Smooth muscle cell (in vitro differentiated cells): ENCODE measurements around the gene CAPZB. TPM values are rescaled to one million over a fixed set of nuclear protein-coding genes. Genes with fewer than 3 reads are reported as not detected.

Source experiments
- DNase-seq: peaks from one replicate; lab custom pipeline; 2025; ENCODE audit not compliant: unreplicated experiment; lab: John Stamatoyannopoulos, UW
- H2AFZ ChIP-seq: fragments of 200-600 bp; sonication (generic); 2 replicates; pipeline ENCODE4 v1.6.0; 2016; ENCODE audit warnings: antibody characterized with exemption, low read depth, mild to moderate bottlenecking
- H3F3A ChIP-seq: fragments of 200-600 bp; sonication (generic); 2 replicates; pipeline ENCODE4 v1.6.0; 2017; ENCODE audit warnings: antibody characterized with exemption, low read depth
- H3K27ac ChIP-seq: fragments of 200-600 bp; sonication (generic); 2 replicates; pipeline ENCODE4 v1.5.1; 2016; ENCODE audit warnings: low read depth, mild to moderate bottlenecking
- H3K27me3 ChIP-seq: fragments of 200-600 bp; sonication (generic); 2 replicates; pipeline ENCODE4 v1.6.1; 2016; ENCODE audit warnings: low read depth, mild to moderate bottlenecking
- H3K36me3 ChIP-seq: fragments of 200-600 bp; sonication (generic); 2 replicates; pipeline ENCODE4 v1.5.1; 2016; ENCODE audit warnings: low read depth
- H3K4me1 ChIP-seq: fragments of 200-600 bp; sonication (generic); 2 replicates; pipeline ENCODE4 v1.5.1; 2016; ENCODE audit warnings: low read depth
- H3K4me2 ChIP-seq: fragments of 200-600 bp; sonication (generic); 2 replicates; pipeline ENCODE4 v1.6.0; 2016; ENCODE audit warnings: mild to moderate bottlenecking
- H3K4me3 ChIP-seq: fragments of 200-600 bp; sonication (generic); 2 replicates; pipeline ENCODE4 v1.5.1; 2016; ENCODE audit warnings: mild to moderate bottlenecking
- H3K79me2 ChIP-seq: fragments of 200-600 bp; sonication (generic); 2 replicates; pipeline ENCODE4 v1.6.0; 2016; ENCODE audit warnings: low read depth, mild to moderate bottlenecking
- H3K9ac ChIP-seq: fragments of 200-600 bp; sonication (generic); 2 replicates; pipeline ENCODE4 v1.6.0; 2016; ENCODE audit warnings: low read depth
- H3K9me3 ChIP-seq: fragments of 200-600 bp; sonication (generic); replicated peaks from 2 replicates; pipeline ENCODE4 v1.5.1; 2016; ENCODE audit warnings: low read depth
- H4K20me1 ChIP-seq: fragments of 200-600 bp; sonication (generic); 2 replicates; pipeline ENCODE4 v1.6.0; 2016; ENCODE audit warnings: low read depth
- WGBS: methylation state at CpG from one replicate; pipeline ENCODE4 v1.1.7; 2016; ENCODE audit warnings: low lambda C conversion rate; 5-methylcytosine and 5-hydroxymethylcytosine counted together
- polyA plus RNA-seq: library from polyadenylated mRNA; unstranded; fragments of >200 nt; fragmentation: Nextera tagmentation; extraction: Ambion mirVana; gene quantifications from 2 replicates; pipeline ENCODE4 v1.2.1, GENCODE V29; 2016
- total RNA-seq: library from RNA; depleted of rRNA; stranded (reverse); fragments of >200 nt; gene quantifications from 2 replicates; pipeline ENCODE4 v1.2.3, GENCODE V29; 2014
- TF ChIP-seq, protein P1 (sequence below): fragments of 200-600 bp; sonication (generic); IDR thresholded peaks from 2 replicates; pipeline ENCODE4 v1.5.1; 2017; ENCODE audit warnings: borderline replicate concordance, mild to moderate bottlenecking, antibody characterized with exemption; ENCODE audit not compliant: insufficient read depth, poor library complexity, severe bottlenecking

Gene CAPZB
- total and polyA plus RNA-seq, 2 experiments from 2014 or later, result 205 to 405 TPM

DNA sequence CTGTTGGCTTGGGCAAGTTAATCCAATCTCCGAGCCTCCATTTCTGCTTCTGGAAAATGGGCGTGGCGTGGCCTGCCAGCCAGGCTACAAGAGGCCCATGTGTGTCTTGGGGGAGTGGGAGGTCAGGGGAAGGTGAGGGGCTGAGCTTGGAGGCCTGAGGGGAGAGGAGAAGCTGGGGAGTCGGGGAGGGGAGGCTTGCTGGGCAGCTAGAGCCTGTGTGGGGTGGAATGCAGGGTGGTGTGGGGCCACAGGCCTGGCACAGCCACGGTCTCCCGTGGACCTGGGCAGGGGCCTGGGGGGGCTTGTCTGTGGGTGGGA, 158.6 kb downstream of the CAPZB start:
- H3K79me2 ChIP-seq, result no peaks in the 10 kb centered on the region
- H3K4me1 ChIP-seq, result no peaks in the 10 kb centered on the region
- no peaks in the 10 kb centered on the region for H3K36me3 ChIP-seq
- no peak overlapping the region for H3K4me3 ChIP-seq
- H2AFZ ChIP-seq, result no peak overlapping the region
- TF ChIP-seq, protein P1, sequence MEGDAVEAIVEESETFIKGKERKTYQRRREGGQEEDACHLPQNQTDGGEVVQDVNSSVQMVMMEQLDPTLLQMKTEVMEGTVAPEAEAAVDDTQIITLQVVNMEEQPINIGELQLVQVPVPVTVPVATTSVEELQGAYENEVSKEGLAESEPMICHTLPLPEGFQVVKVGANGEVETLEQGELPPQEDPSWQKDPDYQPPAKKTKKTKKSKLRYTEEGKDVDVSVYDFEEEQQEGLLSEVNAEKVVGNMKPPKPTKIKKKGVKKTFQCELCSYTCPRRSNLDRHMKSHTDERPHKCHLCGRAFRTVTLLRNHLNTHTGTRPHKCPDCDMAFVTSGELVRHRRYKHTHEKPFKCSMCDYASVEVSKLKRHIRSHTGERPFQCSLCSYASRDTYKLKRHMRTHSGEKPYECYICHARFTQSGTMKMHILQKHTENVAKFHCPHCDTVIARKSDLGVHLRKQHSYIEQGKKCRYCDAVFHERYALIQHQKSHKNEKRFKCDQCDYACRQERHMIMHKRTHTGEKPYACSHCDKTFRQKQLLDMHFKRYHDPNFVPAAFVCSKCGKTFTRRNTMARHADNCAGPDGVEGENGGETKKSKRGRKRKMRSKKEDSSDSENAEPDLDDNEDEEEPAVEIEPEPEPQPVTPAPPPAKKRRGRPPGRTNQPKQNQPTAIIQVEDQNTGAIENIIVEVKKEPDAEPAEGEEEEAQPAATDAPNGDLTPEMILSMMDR, result peak; percentile 3
- no peaks in the 10 kb centered on the region for H3K27me3 ChIP-seq
- no peaks in the 10 kb centered on the region for H4K20me1 ChIP-seq
- 99% methylated on average over 6 of the region's 6 CpGs for WGBS
- no peaks in the 10 kb centered on the region for H3F3A ChIP-seq
- H3K9ac ChIP-seq, result no peak overlapping the region
- no peaks in the 10 kb centered on the region for H3K9me3 ChIP-seq
- no peak for DNase-seq
- H3K27ac ChIP-seq, result no peak overlapping the region
- no peak overlapping the region for H3K4me2 ChIP-seq

DNA sequence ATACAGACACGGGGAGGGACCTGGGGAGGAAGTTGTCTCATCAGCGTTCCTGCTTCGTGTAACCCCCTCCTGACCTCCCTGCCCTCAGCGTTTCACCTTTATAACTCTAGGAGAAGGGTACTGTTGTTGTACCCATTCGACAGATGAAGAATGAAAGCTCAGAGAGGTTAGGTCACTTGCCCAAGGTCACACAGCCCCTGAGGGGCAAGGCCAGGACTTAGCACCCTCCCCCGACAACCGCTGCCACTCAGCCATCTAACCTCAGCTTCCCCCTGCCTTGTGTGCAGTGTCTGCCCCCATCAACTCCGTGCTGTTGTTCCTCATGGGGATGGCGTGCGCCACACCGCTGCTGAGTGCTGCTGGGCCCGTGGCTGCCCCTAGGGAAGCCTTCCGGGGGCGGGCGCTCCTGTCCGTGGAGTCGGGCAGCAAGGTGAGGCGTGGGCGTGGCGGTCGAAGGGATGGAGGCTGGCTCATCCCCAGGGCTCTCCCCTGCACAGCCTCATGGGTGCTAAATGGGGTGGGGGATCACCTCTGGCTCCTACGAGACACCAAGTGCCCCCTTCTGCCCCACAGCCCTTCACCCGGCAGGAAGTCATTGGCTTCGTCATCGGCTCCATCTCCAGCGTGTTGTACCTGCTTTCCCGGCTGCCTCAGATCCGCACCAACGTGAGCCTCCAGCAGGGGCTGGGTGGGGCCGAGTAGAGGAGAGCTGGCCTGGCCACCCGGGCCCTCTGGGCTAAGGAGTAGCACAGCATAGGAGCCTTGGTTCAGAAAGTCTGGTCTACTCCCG, 159.2 kb downstream of the CAPZB start:
- no peak overlapping the region for H3K9ac ChIP-seq
- H3K4me3 ChIP-seq, result no peak overlapping the region
- H4K20me1 ChIP-seq, result peaks cover 3% of the 10 kb centered on the region
- TF ChIP-seq, protein P1, result no peak
- H2AFZ ChIP-seq, result no peak overlapping the region
- no peaks in the 10 kb centered on the region for H3K36me3 ChIP-seq
- no peak overlapping the region for H3K4me2 ChIP-seq
- no peaks in the 10 kb centered on the region for H3K27me3 ChIP-seq
- no peak for DNase-seq
- 93% methylated on average over 32 of the region's 32 CpGs for WGBS
- no peak overlapping the region for H3K27ac ChIP-seq
- no peaks in the 10 kb centered on the region for H3K4me1 ChIP-seq
- no peaks in the 10 kb centered on the region for H3K9me3 ChIP-seq
- no peaks in the 10 kb centered on the region for H3K79me2 ChIP-seq
- H3F3A ChIP-seq, result no peaks in the 10 kb centered on the region

DNA sequence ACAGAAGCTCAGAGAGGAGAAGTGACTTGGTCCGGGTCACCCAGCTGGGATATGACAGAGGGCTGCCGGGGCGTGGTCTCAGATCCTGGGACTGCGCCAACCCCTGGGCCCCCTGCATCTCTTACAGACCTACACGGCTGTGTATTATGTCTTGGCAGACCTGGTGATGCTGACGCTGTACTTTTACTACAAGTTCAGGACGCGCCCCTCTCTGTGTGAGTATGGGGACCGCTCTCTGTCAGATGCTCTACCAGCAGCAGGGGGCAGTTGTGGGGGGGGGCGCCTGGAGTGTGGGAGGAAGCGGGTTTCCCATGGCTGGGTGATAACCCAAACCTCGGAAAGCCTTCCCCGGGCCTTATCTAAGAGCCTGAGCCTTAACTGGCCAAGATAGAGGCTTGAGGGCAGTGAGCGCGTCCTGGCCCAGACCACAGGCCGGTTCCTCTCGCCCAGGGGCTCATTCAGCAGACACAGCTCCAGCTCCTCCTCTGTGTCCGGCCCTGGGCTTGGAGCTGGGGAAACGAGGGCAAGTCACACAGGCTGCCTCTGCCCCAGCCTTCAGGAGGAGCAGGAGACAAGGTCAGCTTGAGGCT, 159.9 kb downstream of the CAPZB start:
- H3K27ac ChIP-seq, result no peak overlapping the region
- WGBS, result 71% methylated on average over 19 of the region's 19 CpGs
- no peak overlapping the region for H3K4me2 ChIP-seq
- no peak overlapping the region for H2AFZ ChIP-seq
- H3K9me3 ChIP-seq, result no peaks in the 10 kb centered on the region
- H4K20me1 ChIP-seq, result peaks cover 9% of the 10 kb centered on the region
- no peaks in the 10 kb centered on the region for H3F3A ChIP-seq
- TF ChIP-seq, protein P1, result no peak
- no peaks in the 10 kb centered on the region for H3K79me2 ChIP-seq
- no peaks in the 10 kb centered on the region for H3K36me3 ChIP-seq
- H3K27me3 ChIP-seq, result no peaks in the 10 kb centered on the region
- no peaks in the 10 kb centered on the region for H3K4me1 ChIP-seq
- H3K9ac ChIP-seq, result no peak overlapping the region
- H3K4me3 ChIP-seq, result no peak overlapping the region
- DNase-seq, result no peak

DNA sequence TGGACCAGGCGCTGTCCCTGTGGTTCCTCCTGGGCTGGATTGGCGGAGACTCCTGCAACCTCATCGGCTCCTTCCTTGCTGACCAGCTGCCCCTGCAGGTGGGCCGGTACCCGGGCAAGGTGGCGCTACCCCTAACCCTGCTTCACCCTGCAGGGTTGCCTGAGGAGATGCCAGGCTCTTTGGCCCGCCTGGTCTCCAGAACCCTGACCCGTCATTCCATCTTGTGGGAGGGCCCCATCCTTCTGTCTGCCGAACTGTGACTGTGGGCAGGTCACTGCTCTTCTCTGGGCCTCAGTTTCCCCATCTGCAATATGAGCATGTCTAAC, 160.7 kb downstream of the CAPZB start:
- H3K9ac ChIP-seq, result no peak overlapping the region
- H3F3A ChIP-seq, result no peaks in the 10 kb centered on the region
- DNase-seq, result no peak
- H2AFZ ChIP-seq, result no peak overlapping the region
- H3K79me2 ChIP-seq, result no peaks in the 10 kb centered on the region
- H3K27me3 ChIP-seq, result no peaks in the 10 kb centered on the region
- H3K36me3 ChIP-seq, result no peaks in the 10 kb centered on the region
- 98% methylated on average over 9 of the region's 9 CpGs for WGBS
- H3K9me3 ChIP-seq, result no peaks in the 10 kb centered on the region
- no peak overlapping the region for H3K27ac ChIP-seq
- H4K20me1 ChIP-seq, result peaks cover 9% of the 10 kb centered on the region
- no peaks in the 10 kb centered on the region for H3K4me1 ChIP-seq
- H3K4me3 ChIP-seq, result no peak overlapping the region
- H3K4me2 ChIP-seq, result no peak overlapping the region
- TF ChIP-seq, protein P1, result no peak
